Measurements from ENCODE around the gene SIN3B. TPM values are rescaled to one million over a fixed set of nuclear protein-coding genes. Genes with fewer than 3 reads are reported as not detected.

The SIN3B gene
- total RNA-seq, 2 donors from 2014 or later: 19.8 to 31.0 TPM

GRCh38 chr19:16799740-16800139, 29.5 kb upstream of the SIN3B start:
- Histone ChIP-seq H3K4me3 (no peak overlapping the region), H3K36me3 (no peaks in the 10 kb centered on the region), H3K9ac (ENCODE audit: low read depth in 2 of 2, low read length in 2 of 2) (no peak overlapping the region), H3K9me3 (no peaks in the 10 kb centered on the region), H3K4me1 (no peaks in the 10 kb centered on the region), H3K27ac (no peak overlapping the region), H3K27me3 (no peaks in the 10 kb centered on the region)
- DNase-seq: no peak
- TF ChIP-seq CTCF (IDR thresholded peaks at IDR 0.05): no peak
- intact Hi-C loops (cut with DNase I): no loop called here

GRCh38 chr19:16801600-16802013, 27.6 kb upstream of the SIN3B start:
- Histone ChIP-seq H3K36me3 (no peaks in the 10 kb centered on the region), H3K27me3 (no peaks in the 10 kb centered on the region), H3K4me1 (no peaks in the 10 kb centered on the region), H3K9me3 (no peaks in the 10 kb centered on the region), H3K27ac (no peak overlapping the region), H3K4me3 (no peak overlapping the region), H3K9ac (ENCODE audit: low read depth in 2 of 2, low read length in 2 of 2) (no peak overlapping the region)
- DNase-seq: no peak
- TF ChIP-seq CTCF (IDR thresholded peaks at IDR 0.05): no peak
- intact Hi-C loops (cut with DNase I): no loop called here

- DNase-seq: no peak
- no peak overlapping the region for H3K4me3 ChIP-seq
- intact Hi-C loops (cut with DNase I): no loop called here
- no peaks in the 10 kb centered on the region for H3K4me1 ChIP-seq
- no peaks in the 10 kb centered on the region for H3K27me3 ChIP-seq
- H3K9me3 ChIP-seq: no peaks in the 10 kb centered on the region
- TF ChIP-seq CTCF (IDR thresholded peaks at IDR 0.05): no peak
- no peak overlapping the region for H3K9ac ChIP-seq (ENCODE audit: low read depth in 2 of 2, low read length in 2 of 2)
- H3K27ac ChIP-seq: no peak overlapping the region
- H3K36me3 ChIP-seq: no peaks in the 10 kb centered on the region
Observed at GRCh38 chr19:16804176-16804575, 25.0 kb upstream of the SIN3B start.

GRCh38 chr19:16807549-16808284, 21.5 kb upstream of the SIN3B start:
- intact Hi-C loops (cut with DNase I): no loop called here
- H3K4me3 ChIP-seq: no peak overlapping the region
- H3K4me1 ChIP-seq: no peaks in the 10 kb centered on the region
- no peak for TF ChIP-seq CTCF (IDR thresholded peaks at IDR 0.05)
- H3K36me3 ChIP-seq: no peaks in the 10 kb centered on the region
- H3K27me3 ChIP-seq: no peaks in the 10 kb centered on the region
- DNase-seq: no peak
- H3K9ac ChIP-seq (ENCODE audit: low read depth in 2 of 2, low read length in 2 of 2): no peak overlapping the region
- no peak overlapping the region for H3K27ac ChIP-seq
- no peaks in the 10 kb centered on the region for H3K9me3 ChIP-seq

GRCh38 chr19:16814526-16815100, 14.6 kb upstream of the SIN3B start:
- no peaks in the 10 kb centered on the region for H3K36me3 ChIP-seq
- DNase-seq: no peak
- no peak overlapping the region for H3K9ac ChIP-seq (ENCODE audit: low read depth in 2 of 2, low read length in 2 of 2)
- no peaks in the 10 kb centered on the region for H3K9me3 ChIP-seq
- no peaks in the 10 kb centered on the region for H3K27me3 ChIP-seq
- intact Hi-C loops (cut with DNase I): no loop called here
- H3K4me3 ChIP-seq: no peak overlapping the region
- H3K27ac ChIP-seq: no peak overlapping the region
- TF ChIP-seq CTCF (IDR thresholded peaks at IDR 0.05): no peak
- H3K4me1 ChIP-seq: no peaks in the 10 kb centered on the region
